GM21367 (cell line): ENCODE measurements around the gene PGAM2.
"Not testable (repeated sequence)": the region's sequence is repeated elsewhere in the genome, so short reads cannot be mapped to it uniquely, and the experiment has no call there.

ENCODE experiments used
- ATAC-seq: cut with Tn5 transposase; IDR thresholded peaks from one replicate; pipeline ENCODE4 v1.9.1; 2021; ENCODE audit not compliant: unreplicated experiment

Gene PGAM2

DNA sequence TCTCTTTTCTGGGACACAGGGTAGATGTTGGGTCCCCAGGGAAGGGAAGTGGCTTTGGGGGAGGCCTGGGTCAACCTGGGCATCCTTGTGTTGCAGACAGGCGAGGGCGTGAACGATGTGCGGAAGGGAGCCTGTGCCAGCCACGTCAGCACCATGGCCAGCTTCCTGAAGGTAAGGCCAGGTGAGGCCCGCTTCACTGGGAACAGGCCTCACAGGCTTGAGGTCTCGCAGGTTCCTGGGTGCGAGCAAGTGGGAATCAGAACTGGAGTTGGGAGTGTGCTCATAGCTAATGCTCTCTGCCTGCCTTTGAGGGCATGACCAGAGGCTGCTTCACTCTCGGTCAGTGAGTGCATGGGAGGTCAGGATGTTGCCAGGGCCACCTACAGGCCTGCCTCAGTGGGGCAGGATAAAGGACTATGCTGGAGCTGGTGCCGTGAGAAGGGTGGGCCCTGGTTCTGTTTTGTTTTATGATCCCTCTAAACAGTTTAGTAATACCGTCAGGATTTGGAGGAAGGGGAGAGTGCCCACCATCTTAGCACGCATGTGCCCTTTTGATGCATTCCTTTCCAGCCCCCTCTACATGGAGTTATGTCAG is 12.5 kb downstream of the PGAM2 start:
- ATAC-seq: no peak

DNA sequence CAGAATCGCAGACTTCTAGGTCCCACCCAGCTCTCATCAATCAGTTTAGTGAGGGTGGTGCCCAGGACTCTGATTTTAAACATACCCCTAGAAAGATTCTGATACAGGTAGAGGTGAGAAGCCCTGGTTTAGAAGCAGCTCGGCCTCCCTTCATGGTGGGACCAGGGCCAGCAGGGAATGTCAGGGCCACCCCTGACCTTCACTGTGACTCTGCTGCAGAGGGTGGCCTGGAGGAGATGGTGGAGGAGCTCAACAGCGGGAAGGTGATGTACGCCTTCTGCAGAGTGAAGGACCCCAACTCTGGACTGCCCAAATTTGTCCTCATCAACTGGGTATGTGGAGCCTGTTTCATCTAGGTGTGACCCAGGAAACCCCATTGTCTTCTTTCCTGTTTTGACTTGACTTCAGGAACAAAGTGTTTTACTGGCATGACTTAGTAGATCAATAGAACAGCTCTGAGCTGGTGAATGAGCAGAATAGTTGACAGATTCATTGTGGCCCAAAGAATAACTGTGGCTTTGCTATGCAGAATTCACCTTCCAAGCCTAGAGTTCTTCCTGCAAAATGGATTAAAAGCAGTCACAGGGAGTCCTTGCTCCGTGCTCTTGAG is 13.7 kb downstream of the PGAM2 start:
- ATAC-seq: no peak

DNA sequence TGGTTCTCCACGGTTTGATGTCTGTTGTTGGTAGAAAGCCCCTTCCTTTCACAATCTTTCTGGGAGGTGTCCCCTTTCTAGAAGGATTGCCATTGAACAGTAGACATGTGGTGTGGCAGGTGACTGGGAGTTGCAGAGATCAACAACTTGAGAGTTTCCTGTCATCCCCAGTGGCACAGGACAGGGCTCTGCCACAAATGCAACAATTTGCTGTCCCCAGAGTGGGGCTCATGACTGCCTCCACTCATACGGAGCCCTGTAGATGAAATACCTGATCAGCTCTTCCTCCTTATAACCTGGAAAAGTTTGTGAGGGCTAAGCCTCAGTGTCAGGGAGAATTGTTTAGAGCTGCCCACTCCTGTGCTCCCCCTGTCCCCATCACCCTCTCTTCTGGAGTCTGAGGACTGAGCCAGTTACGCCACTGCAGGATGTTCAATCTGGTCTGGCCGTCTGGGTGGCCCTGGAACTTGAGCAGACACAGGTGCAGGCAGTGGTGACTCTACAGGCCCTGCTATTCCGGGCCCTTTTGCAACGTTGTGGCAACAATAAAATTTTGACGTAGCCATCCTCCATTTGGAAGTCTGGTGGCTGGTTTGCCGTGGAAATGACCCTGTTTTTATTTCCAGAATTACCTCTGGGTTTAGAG is 14.3 kb downstream of the PGAM2 start:
- ATAC-seq: no peak

DNA sequence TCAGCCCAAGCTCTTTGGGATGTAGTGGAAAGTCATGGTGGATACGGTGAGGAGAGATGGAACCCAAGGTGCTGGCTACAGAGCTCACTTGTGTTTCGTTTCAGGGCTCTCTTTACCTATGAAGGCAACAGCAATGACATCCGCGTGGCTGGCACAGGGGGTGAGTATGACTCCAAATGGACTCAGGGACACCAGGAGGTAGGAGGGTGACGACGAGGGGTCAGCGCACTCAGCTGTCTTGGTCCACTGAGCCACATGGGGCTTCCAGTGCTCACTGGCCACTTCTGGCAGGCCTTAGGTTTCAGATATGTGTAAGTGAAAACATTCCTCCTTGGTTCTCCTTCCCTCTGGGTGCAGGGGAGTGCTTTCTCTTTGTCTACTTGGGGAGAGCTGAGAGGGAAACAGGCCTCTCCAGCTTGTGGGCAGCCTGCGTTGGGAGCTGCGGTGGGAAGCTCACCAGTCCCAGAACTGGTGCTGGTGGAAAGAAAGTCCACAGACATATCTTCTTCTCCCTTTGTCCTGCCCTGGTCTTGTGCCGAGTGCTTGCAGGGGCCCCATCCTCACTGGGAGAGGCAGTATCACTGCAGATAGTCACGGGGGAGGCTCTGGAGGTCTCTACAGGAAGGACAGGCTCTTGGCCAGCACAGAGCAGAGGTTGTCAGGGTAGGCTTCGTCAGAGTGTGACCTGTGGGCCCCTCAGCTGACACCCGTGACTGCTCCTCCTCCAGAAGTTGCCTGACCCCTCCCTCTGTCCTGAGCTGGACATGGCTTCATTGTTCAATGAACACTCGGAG is 15.0 kb downstream of the PGAM2 start:
- ATAC-seq: no peak

DNA sequence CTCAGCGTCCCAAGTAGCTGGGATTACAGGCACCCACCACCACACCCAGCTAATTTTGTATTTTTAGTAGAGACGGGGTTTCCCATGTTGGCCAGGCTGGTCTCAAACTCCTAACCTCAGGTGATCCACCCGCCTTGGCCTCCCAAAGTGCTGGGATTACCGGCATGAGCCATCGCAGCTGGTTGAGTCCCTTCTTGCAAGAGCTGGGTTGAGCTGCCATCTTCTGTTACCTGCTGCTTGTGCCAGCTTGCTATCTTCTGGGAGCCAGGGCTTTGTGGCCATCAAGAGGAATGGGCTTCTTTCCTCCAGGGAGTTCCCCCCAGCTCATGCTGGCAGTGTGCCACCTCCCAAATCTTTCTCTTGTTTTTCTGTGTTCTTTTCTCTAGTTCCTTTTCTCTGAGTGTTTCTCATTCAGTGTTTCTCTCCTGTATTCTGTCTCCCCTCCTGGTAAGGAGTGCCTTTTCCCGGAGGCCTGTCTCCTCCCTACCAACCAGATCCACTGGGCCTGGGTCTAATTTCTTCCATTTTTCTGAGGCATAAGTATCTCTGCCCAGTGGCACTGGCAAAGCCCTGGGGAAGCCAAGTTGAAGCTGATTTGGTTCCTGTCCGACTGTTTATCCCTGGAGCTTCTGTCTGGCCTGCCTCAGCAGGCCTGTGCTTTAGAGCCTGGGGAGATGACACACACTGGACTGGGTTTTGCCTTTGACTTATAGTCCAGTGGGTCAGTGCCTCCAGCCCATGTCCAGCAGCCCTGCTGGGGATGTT is 17.2 kb downstream of the PGAM2 start:
- ATAC-seq: no peak

DNA sequence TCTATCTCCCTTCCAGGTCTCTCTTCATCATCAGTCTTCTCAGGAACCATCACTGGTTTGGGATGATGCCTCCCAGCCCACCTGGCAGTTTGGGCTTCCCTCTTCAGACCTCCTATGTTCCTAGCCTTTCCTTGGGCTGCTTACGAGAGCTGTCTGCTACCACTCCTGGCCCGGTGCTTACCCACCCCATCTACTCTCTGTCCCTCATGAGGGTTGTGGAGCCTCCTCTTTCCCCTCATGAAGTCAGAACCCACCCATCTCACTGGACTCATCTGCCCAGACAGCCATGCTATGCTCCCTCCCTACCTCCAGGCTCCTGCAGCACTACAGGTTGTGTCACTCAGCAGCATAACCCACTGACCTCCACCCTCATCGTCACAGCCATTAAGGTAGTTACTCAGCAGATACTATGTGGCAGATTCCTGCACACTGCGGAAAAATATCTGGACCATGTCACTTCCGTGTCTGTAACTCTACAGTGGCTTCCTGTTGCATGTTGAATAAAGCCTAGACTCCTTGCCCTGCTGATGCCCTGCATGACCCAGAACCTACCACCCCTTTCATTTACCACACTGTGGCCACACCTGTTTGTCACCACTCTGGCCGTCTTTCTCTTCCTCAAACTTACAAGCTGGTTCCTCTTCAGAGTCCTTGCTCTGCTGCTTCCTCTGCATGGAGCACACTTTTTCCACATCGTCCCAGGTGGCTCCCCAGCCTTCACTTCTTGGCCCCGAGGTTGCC is 18.9 kb downstream of the PGAM2 start:
- ATAC-seq: peak; percentile 65

DNA sequence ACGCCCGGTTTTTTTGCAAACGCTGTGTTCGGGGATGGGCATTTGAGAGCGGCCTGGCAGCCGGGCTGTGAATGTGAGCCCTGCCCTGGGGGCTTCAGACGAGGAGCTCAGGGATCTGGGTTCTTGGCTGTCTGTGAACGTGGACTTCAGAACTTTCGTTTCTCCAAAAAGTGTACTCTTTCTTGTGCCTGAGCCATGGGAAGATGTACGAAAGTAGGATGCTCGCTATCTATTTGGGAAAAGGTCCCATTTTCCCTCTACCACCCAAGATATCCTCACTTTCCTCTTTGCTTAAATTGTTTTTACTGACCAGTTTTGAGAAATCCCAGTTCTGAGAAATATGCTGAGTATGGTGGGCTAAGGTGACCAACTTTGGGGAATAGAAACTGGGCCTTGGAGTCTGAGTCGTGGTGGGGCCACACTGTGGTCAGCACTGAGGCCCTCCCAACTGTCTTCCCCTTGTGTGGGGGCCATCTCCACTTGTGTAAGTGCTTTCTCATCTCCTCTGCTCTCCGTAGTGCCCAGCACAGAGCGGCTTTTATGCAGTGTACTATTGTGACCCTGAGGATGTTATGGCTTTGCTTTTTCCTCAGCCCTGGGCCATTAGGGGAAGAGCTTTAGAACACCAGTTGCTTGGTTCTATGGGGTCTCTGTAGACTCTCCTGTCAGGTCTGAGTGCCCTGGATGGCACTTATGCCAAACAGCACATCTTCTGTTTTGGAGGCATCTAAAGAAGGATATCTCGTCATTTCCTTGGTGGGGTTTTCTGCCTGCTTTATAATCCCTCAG is 19.9 kb downstream of the PGAM2 start:
- no peak for ATAC-seq

DNA sequence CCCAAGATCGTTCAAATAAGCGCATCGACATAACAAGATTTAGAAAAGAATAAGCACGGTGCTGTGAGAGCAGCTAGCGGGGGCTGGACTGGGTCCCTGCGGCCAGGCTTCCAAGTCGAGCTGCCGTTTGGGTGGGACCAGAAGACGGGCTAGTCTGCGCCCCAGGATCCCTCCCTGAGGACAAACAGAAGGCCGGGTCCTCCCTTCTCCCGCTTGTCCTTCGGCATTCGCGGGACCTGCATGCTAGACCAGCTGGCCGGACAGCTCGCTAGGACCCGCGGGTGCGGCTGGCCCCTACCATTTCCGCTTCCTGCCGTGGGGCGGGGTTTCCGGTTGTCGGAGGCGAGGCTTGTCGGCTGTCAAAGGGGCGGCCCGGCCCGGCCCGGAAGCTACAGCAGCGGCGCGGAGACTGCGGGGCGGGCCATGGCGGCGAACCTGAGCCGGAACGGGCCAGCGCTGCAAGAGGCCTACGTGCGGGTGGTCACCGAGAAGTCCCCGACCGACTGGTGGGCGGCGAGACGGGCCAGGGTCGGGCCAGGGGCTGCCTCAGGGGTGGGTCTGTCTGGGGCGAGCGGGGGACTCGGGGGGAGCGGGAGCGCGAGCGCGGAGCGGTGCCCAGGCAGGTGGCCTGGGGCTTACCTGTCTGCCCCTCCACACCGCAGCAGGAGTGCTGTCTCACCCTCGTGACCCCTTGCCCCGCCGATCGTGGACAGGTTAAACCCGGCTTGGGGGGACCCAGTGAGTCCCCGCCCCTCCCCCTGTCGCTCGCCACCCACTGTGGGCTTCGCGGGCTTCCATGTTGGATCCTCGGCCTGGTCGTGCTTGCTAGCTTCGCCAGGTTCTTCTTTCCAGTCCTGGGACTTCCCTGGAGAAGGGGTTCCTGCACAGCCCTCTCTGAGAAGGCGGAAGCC is 20.8 kb downstream of the PGAM2 start, which contains the start of gene DBNL:
TSS of gene DBNL (plus strand) at position 388 of the 911 bp plus-strand sequence. CDS start at position 424, 36 bp downstream.
- peak; percentile 58 for ATAC-seq

DNA sequence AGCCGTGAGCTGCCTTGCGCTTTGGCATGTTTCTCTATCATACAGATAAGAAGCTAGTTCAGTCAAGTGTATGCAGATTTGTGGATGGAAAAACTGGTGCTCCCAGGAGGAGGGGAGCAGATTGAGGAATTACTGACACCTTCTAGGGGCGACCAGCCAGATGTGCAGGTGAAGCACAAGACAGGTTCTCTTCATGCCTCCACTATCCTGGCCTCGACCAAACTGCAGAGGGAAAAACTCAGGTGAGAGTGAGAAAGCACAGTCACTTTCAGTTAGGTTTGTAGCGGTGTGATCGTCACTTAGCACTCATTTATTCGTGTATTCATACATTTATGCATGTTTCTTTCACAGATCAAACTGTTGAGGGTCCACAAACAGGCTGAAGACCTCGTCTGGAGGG is 21.5 kb downstream of the PGAM2 start:
- no peak for ATAC-seq

DNA sequence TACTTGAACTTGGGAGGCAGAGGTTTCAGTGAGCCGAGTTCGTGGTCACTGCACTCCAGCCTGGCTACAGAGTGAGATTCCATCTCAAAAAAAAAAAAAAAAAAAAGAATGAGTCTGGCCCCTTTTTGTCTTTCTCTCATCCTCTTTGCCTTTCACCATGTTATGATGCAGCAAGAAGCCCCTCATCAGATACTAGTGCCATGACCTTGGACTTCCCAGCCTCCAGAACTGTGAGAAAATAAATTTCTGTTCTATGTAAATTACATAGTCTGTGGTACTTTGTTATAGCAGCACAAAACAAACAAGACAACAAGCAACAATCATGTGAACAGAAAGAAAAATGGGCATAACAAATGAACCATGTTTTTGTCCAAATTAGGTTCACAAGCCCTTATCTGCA is 23.1 kb downstream of the PGAM2 start:
- no peak for ATAC-seq

DNA sequence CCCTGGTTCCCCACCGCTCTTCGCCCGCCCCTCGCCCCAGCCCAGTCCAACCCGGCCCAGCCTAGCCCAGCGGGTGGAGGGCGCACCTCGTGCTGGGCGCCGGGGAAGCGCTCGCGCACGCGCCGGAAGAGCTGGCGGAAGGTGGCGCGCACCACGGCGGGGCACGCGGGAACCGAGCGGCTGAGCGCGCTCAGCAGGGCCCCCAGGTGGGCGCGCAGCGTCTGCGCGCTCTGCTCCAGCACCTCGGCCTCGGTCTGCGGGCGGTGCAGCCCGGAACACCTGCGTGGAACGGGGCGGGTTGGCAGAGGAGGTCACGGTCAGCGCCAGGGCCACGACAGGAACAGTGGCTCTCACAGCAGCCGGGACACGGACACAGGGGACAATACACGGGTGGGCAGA is 24.9 kb downstream of the PGAM2 start:
- peak; percentile 34 for ATAC-seq

DNA sequence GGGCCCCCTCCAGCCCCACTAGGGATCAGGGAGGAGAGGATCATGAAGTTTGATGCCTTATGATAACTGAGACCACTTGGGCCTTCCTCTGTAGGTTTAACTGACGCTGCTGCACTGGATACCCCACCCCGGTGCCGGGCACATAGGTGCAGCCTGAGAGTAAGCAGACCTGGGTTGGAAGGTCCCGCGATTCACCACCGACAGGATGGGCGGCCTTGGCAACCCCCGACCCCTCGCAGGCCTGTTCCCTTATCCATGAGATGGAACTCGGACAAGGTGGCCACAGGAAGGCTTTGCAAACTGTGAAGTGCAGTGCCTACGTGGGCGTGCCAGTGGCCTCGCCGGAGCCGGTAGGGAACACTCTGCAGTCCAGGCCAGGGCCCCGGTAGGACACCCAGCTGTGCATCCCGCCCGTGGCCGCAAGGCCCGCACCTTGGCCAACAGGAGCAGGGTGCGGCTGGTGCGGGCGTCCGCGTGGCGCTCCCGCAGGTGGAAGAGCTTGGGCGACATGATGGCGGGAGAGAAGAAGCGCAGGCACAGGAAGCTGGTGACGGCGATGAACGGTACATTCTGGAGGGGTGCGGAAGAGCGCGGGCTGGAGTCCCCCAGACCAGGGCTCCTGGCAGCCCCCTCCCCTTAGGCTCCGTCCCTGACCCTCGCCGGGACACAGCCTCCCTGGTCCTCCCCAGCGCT is 25.4 kb downstream of the PGAM2 start:
- not testable (repeated sequence) for ATAC-seq

DNA sequence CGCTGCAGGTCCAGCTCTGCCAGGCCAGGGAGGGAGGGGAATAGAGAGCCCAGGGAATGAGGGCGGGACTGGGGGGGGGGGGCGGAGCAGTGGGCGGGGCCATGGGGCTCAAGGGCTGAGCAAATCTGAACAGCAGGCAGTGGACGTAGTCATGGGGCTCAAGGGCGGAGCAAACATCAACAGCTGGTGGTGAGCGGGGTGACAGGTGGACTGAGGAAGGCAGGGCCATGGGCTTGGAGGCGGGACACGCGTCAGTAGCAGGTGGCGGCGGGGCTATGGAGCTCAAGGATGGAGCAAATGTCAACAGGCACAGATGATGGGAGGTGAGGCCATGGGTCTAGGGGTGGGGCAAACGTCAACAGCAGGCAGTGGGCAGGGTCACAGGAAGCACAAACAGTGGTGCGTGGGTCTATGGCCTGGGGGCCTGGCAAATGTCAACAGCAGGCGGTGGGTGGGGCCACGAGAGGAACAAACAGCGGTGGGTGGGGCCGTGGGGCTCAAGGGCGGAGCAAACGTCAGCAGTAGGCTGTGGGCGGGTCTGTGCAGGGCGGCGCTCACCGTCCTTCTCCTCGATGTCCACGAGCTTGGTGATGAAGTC is 26.3 kb downstream of the PGAM2 start:
- peak; percentile 57 for ATAC-seq

DNA sequence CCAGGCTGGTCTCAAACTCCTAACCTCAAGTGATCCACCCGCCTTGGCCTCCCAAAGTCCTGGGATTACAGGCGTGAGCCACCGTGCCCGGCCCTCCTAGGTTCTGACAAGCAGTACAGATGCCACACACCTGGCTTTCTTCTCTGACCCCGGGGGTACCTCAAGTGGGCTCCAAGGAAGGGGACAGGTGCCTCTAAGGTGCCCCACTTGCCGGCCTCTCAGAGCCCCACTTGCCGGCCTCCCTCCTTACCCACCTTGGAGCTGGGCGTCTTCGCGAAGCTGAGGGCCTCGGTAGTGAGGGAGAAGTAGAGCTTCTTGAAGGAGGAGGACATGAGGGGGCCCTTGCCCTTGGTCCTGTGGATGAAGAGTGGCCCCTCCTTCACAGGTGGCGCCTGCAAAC is 26.8 kb downstream of the PGAM2 start:
- not testable (repeated sequence) for ATAC-seq

DNA sequence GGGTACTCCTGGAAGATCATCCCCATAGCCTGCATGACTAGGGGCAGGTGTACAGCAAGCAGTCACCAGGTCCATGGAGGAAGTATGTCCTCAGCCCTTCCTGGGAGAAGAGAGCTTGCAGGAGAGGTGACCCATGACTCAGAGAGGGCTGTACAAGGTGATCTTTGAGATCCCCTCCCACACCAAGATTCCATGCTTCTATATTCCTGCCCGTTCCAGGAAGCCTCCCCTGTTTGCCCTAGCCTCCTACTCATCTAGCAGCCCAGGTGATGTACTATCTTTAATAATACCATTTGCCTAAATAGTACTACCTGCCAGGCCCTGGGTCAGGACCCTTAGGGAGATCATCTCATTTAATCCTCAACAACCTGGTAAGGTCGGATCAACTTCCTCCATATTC is 27.4 kb downstream of the PGAM2 start:
- ATAC-seq: not testable (repeated sequence)

DNA sequence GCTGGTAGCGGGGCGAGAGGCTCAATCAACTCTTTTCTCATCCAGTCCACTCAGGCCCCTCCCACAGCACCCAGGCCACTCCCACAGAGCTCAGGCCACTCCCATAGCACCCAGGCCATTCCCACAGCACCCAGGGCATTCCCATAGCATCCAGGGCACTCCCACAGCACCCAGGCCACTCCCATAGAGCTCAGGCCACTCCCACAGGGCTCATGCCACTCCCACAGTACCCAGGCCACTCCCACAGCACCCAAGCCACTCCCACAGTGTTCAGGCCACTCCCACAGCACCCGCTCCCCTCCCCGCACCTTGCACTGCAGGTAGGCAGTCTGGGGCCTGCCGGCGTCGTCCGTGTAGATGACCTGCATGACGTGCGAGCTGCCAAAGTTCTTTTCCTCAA is 29.0 kb downstream of the PGAM2 start:
- ATAC-seq: not testable (repeated sequence)
